SKM-1 (cell line): ENCODE measurements around the gene SPOCK3.

ENCODE experiments used
- DNase-seq: peaks from one replicate; lab custom pipeline; 2025; ENCODE audit not compliant: unreplicated experiment; lab: John Stamatoyannopoulos, UW

Gene SPOCK3

DNA sequence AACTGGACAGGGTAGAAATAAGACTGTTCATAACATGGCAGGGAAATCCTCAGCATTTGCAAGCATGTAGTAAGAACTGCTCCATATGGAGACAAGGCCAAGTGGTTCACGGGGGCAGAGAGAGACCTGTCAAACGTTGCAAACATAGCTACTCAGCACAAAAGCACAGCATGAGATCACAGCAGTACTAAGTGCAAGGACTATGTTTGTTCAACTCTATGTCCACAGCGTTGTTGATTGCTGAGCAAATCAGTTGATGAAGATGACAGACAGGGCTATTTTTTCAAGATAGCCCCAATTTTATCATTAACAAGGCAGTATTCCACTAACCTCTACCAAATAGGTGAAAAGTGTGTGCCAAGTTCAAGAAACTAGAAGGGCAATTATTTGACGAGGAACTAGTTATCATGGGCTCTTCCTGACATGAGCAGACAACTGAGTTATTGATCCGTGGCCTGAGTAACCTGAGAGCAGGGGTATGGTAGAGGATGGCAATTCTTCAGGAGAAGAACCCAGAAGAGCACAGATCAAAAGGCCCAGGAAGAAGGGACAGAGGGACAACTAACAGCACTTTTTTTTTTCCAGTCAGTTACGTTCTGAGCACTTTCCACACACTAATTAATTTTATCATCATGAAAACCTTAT is 57.4 kb downstream of the SPOCK3 start:
- no peak for DNase-seq

DNA sequence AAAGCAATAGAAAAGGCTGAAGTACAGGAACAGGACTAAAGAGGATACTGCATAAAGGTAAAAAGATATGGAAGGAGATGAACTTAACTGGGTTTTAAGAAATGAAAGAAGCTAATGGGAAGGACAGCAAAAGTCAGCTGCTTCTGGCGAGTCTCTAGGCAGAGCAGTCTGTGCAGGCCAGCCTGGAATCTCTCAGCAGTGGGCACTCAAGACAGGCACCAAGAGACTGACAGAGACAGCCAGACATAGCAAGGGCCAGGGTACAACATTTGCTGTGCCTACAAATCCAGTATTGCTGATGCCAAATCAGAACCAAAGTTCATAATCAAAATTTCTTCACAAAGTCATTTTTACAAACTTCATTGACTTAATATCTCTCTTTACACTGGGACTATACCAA is 62.4 kb downstream of the SPOCK3 start:
- DNase-seq: no peak

GRCh38 chr4:167168611-167169010 is 65.7 kb downstream of the SPOCK3 start:
- DNase-seq: no peak

DNA sequence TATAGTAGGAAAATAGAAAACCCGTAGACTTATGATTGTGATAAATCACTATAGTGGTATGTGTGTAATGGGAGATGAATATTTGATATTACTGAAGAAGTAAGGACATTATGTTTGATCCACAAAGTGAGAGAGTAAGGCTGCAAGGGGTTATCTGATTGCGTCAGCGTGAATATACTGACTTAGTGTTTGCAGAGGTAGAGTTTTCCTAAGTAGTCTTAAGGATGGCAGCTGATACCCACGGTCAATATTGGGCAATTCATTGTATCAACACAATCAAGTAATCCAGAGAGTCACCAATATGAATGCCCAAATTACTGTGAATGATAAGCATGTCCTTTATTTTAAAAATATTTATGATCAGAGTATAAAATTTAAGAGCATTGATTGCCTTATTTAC is 83.7 kb downstream of the SPOCK3 start:
- DNase-seq: no peak

GRCh38 chr4:167144605-167145004 is 89.7 kb downstream of the SPOCK3 start:
- no peak for DNase-seq

- no peak for DNase-seq
Observed at GRCh38 chr4:167143018-167143417, 91.3 kb downstream of the SPOCK3 start.

GRCh38 chr4:167136270-167136669 is 98.0 kb downstream of the SPOCK3 start:
- no peak for DNase-seq

- DNase-seq: no peak
Observed at GRCh38 chr4:167129146-167129545, 105.1 kb downstream of the SPOCK3 start.

GRCh38 chr4:167119392-167119791 is 114.9 kb downstream of the SPOCK3 start:
- no peak for DNase-seq

DNA sequence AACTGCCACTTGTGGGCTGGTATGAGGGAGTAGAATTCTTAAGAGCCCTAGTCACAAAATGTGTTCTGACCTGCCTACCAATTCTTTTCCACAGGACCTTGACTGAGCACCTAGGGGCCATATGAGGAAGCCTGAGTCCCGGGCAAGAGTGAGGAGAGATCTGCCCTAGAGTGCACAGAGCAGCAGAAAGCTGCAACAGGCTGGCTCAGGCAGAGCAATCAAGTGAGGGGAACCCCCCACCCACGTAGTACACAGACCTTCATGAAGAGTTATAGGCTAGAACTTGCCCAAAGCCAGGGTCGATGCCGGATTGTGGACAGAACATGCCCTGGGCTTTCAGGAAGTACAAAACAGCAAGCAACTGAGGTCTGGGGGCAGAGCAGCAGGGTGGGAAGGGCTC is 117.0 kb downstream of the SPOCK3 start:
- DNase-seq: no peak

GRCh38 chr4:167114416-167114971 is 119.8 kb downstream of the SPOCK3 start:
- no peak for DNase-seq

GRCh38 chr4:167111622-167112021 is 122.7 kb downstream of the SPOCK3 start:
- DNase-seq: no peak

DNA sequence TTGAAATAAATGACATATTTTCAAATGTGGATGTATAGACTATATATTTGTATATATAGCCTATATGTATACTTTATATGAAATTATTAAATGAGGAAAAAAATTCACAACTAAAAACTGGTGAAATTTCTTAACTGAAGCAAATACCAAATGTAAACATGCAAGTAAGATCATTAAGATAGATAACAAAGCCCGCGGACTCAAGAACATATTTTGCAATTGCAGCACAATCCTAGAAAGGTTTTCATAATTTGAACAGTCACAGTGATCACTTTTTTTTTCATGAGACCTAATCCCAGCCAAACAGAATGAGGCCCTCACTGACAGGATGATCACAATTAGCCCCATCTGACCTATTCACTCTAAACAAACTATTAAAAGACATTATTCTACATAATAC is 123.2 kb downstream of the SPOCK3 start:
- no peak for DNase-seq

DNA sequence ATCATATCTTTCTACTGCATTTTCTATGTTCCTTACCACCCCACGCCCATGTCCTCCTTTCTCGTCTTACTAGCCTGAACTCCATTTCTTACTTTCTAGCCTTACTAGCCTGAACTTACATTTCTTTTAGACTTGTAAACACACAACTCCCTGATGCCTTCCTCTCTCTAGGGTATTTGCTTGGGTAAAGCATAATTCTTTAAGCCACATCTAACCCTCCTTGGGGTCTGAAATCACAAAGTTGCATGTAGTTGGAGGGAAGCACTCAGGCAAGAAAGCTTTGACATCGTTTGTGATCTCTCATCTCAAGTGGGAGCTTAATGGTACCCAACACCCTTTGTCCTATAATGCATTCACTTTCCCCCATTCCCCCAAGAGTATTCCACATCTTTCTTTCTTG is 124.4 kb downstream of the SPOCK3 start:
- DNase-seq: no peak

- no peak for DNase-seq
Observed at GRCh38 chr4:167105857-167106256, 128.4 kb downstream of the SPOCK3 start.

DNA sequence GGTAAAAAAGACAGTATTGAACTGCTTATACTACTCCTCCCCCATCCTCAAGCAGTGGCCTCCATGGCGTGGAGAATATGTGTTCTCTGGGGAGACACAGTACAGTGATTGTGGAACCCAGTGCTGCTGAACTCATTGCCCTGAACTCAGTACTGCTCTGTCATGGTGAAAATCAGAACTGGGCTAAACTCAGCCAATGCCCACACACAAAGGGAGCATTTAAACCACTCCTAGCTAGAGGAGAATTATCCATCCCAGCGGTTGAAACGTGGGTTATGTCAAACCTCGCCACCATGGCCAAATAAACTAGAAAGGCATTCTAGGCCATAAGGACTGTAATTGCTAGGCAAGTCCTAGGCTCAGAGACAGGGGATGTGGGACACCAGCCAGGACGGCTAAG is 131.8 kb downstream of the SPOCK3 start:
- DNase-seq: no peak

DNA sequence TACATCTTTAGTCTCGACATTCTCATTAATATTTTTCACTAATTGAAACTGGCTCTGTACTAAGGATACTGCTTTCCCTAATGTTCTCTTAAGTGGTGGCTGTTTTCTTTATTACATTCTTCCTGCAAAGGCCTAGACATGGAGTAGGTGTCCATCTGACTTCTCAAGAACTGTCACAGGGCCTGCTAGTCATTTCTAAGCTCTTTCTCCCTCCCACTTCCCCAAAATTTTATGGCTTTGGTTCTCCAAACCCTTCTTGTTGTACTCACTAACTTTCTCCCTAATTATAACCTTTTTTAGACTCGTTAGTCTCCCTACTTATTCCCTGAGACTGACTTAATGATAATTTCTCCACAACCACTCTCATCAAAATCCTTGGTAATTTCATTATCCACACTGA is 133.3 kb downstream of the SPOCK3 start:
- no peak for DNase-seq

DNA sequence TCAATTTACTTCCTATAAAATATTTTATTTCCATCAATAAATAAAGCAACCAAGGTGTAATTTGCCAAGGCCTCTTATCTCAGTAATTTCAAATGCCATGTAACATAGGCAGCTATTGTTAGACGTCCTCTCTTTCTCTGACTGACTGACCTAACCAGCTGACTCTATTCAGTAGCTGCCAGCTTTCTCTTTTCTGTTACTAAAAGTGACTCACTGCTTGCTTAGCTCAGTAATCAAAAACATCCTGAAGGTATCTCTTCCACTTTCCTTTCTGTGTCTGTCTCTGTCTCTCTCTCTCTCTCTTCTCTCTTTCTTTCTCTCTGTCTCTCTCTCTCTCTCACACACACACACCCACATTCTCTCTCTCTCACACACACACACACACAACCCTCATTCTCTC is 134.2 kb downstream of the SPOCK3 start:
- no peak for DNase-seq

- DNase-seq: no peak
Observed at GRCh38 chr4:167088115-167088514, 146.2 kb downstream of the SPOCK3 start.

DNA sequence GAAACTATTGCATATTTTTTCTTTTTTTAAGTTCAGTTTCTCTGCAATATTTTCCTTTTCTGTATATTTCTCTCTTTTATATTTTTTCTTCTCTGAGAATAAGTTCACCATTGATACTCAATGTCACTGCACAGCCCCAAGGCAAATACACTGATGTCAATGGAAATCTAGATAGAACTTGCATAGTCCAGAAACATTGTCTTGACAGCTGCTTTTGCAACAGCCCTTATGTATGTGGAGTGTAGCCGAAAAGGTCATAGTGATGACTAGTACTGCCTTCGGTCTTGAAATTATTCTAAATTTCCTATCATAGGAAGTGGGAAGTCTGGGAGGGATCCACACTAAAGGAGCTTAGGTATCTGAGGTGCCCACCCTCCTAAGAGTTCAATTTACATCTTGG is 150.0 kb downstream of the SPOCK3 start:
- DNase-seq: no peak

DNA sequence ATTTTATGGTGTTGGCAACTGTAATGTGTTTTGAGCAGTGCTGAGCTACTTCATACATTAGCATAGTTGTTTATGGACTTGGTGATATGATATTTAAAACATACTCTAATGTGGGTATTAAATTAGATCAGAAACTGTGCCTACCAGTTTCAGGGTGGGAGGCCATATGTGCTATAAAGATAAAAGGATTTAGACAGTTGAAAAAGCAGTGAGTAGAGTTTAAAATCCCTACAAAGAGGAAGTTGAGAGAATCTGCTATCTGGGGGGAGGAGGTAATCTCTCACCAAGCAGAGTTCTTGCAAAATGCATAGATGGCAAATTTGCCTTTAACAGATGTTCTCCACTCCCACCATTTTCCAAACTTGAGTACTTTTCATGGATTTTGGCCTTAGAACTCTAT is 154.5 kb downstream of the SPOCK3 start:
- DNase-seq: no peak

DNA sequence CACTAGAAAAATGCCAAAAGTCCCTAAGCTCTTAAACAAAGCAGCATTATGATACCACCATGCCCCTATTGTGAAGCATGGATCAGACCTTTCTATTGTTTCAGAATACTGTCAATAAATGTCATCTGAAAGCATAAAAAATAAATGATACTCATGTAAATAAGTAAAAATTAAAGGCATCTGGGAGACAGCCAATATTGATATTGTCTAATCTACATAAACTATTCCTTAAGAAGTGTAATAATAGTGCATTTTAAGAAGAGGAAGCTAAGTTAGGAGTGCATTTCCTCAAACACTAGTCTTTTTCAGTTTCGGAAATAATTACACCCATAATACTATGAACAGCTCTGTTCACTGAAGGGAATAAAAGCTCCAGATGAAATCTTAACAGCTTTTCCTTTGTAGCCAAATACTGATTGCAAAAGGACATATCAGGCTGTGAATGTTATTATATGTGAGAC is 181.6 kb downstream of the SPOCK3 start:
- DNase-seq: no peak

GRCh38 chr4:167049257-167049656 is 185.0 kb downstream of the SPOCK3 start:
- no peak for DNase-seq
